ACC112 (cell line): Measurements from ENCODE around the gene APOE.
A peak's percentile ranks its signal among the peaks of the same experiment; 100 is the strongest.

Source experiments
- H2AFZ ChIP-seq: fragments of 200-600 bp; sonication (generic); one replicate; pipeline ENCODE4 v1.6.0; 2017; ENCODE audit warnings: antibody characterized with exemption, low read length; ENCODE audit not compliant: unreplicated experiment
- H3K27ac ChIP-seq: fragments of 200-600 bp; sonication (generic); 2 replicates; pipeline ENCODE4 v1.5.1; 2014; ENCODE audit warnings: low read depth, mild to moderate bottlenecking, antibody characterized with exemption, low read length, moderate library complexity
- H3K27me3 ChIP-seq: fragments of 200-600 bp; sonication (generic); 2 replicates; pipeline ENCODE4 v1.6.1; 2014; ENCODE audit warnings: mild to moderate bottlenecking, antibody characterized with exemption, low read length, moderate library complexity, mixed read lengths; ENCODE audit not compliant: insufficient read depth
- H3K36me3 ChIP-seq: fragments of 200-600 bp; sonication (generic); 2 replicates; pipeline ENCODE4 v1.6.1; 2016; ENCODE audit warnings: mild to moderate bottlenecking, antibody characterized with exemption, low read length, moderate library complexity, mixed read lengths; ENCODE audit not compliant: insufficient read depth
- H3K4me1 ChIP-seq: fragments of 200-600 bp; sonication (generic); one replicate; pipeline ENCODE4 v1.6.1; 2016; ENCODE audit warnings: low read length, mixed read lengths; ENCODE audit not compliant: insufficient read depth, unreplicated experiment, control insufficient read depth
- H3K4me3 ChIP-seq: fragments of 200-600 bp; sonication (generic); 2 replicates; pipeline ENCODE4 v1.5.1; 2014; ENCODE audit warnings: mild to moderate bottlenecking, low read depth, low read length
- H3K79me2 ChIP-seq: fragments of 200-600 bp; sonication (generic); one replicate; pipeline ENCODE4 v1.6.0; 2016; ENCODE audit warnings: low read length; ENCODE audit not compliant: control insufficient read depth, unreplicated experiment, insufficient read depth

The APOE gene

DNA sequence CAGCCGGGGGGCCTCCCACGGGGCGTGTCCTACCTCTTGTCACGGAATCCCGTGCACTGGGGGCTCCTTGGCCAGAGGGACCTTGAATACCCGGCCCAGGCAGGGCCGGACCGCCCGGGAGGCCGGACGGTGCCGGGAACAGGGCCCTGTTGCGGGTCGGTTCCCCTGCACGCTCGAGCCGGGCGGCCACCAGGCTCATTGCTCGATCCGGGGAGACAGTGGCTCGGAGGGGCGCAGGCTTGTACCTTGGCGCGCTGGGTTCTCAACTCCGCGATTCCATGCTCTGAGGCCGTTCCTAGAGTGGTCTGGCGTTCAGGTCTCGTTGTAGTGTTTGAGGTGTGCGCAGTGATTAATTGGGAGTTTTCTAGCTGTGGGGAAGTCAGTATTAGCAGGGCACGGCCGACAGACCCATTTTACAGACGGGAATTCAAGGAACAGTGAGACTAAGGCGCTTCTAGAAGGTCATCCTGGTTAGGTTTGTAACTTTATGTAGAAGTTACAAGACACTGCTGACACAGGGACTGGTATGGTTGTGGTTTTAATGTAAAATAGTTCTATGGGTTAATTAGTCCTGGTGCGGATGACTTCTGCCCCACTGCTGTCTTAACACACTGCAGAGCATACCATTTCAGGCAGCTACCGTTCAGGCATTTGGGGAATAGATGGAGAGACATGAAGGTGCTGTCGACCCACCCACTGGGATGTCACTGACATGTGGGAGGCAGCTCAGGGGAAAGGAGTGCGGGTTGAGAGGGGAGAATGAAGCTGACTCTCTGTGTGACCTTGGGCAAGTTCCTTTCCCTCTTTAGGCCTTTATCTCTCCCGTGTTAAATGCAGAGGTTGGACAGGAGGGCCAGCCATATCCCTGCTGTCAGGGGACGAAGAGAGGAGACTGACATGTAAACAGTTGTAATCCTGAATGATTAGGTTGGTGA lies 50.2 kb downstream of the APOE start:
- peaks cover 61% of the 10 kb centered on the region for H3K79me2 ChIP-seq
- H3K27ac ChIP-seq = peak overlapping the region; percentile 20; the same call in 1 of the 2 replicates
- no peaks in the 10 kb centered on the region for H3K27me3 ChIP-seq
- peak overlapping the region; percentile 64 for H2AFZ ChIP-seq
- no peaks in the 10 kb centered on the region for H3K36me3 ChIP-seq
- H3K4me3 ChIP-seq = peak overlapping the region; percentile 100
- H3K4me1 ChIP-seq = peaks cover 11% of the 10 kb centered on the region

DNA sequence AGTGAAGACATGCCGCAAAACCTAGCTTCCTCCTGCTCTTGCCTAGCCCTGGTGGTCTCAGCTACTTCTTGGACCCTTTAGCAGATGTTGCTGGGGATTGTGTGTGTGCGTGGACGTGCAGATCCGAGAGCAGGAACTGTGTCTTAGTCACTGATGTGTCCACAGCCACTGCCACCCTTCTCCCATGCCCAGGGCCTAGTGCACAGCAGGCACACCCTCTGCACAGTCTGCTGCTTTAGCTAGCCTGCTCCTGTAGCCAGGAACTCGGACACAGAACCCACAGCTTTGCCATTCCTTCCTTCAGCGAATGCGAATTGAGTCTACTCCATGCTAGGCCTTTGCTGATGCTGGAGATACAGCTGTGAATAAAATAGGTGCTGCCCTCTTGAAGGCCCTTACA lies 51.9 kb downstream of the APOE start:
- Histone ChIP-seq H3K27ac (no peak overlapping the region), H3K4me1 (peaks cover 11% of the 10 kb centered on the region), H3K27me3 (no peaks in the 10 kb centered on the region), H3K4me3 (no peak overlapping the region; the same call in 1 of the 2 replicates), H3K36me3 (no peaks in the 10 kb centered on the region), H2AFZ (no peak overlapping the region), H3K79me2 (peaks cover 73% of the 10 kb centered on the region)

- H3K79me2 ChIP-seq = peaks cover 73% of the 10 kb centered on the region
- H3K27me3 ChIP-seq = no peaks in the 10 kb centered on the region
- no peak overlapping the region for H3K4me3 ChIP-seq
- no peak overlapping the region for H3K27ac ChIP-seq
- no peaks in the 10 kb centered on the region for H3K36me3 ChIP-seq
- H3K4me1 ChIP-seq = peaks cover 11% of the 10 kb centered on the region
- no peak overlapping the region for H2AFZ ChIP-seq
These were observed 52.5 kb downstream of the APOE start for GRCh38 chr19:44958090-44958489.
